HepG2 (cell line): ENCODE results near the gene AUTS2. TPM values are rescaled to one million over a fixed set of nuclear protein-coding genes. Genes with fewer than 3 reads are reported as not detected.

ENCODE experiments used
- ATAC-seq: fragments of 200-7000 bp; cut with Tn5 transposase; 3 replicates; pipeline ENCODE4 v1.9.1; 2020; ENCODE audit warnings: mild to moderate bottlenecking, moderate library complexity
- BruUV-seq: library from RNA; stranded (reverse); fragments of 400-500 nt; replicated peaks from 2 replicates; lab custom pipeline; 2021; lab: Mats Ljungman, UMichigan
- CTCF ChIA-PET: fragments of 300-600 bp; formaldehyde crosslinking; extraction: SDS; loops from one replicate; lab custom pipeline; 2021; ENCODE audit warnings: low total read pairs, inconsistent platforms, low intra/inter-chr PET ratio; lab: Yijun Ruan, JAX
- POLR2A ChIA-PET: fragments of 350-600 bp; sonication (Branson Sonifier 250); formaldehyde crosslinking; loops from one replicate; lab custom pipeline; 2020; ENCODE audit warnings: antibody characterized with exemption, inconsistent platforms; lab: Yijun Ruan, JAX
- DNase-seq: peaks from one replicate; pipeline ENCODE4 v3.0.0-alpha.2; 2015; ENCODE audit warnings: low spot score
- FAIRE-seq: peaks from 3 replicates; lab custom pipeline; 2011; peaks lifted over from hg19 to GRCh38; lab: Jason Lieb, UNC
- H2AFZ ChIP-seq: one replicate; pipeline ENCODE4 v1.6.1; 2011; ENCODE audit warnings: low read length, inconsistent platforms
- H3K27ac ChIP-seq: fragments of 300-600 bp; 3 replicates; pipeline ENCODE4 v1.8.0; 2011; ENCODE audit warnings: mixed run types, mild to moderate bottlenecking, mixed read lengths, low read length, inconsistent platforms; ENCODE audit not compliant: insufficient read depth; ENCODE audit errors: extremely low read length
- H3K27me3 ChIP-seq, 2 experiments: fragments of 200-600 bp in 1 of 2; 2 replicates in 1 of 2; 3 replicates in 1 of 2; pipeline versions ENCODE4 v1.6.0 to v1.8.0; 2011; ENCODE audit warnings: low read length in 2 of 2, mild to moderate bottlenecking in 2 of 2, moderate library complexity in 2 of 2, inconsistent platforms in 1 of 2; ENCODE audit not compliant: insufficient read depth in 2 of 2, control insufficient read depth in 1 of 2
- H3K36me3 ChIP-seq, 2 experiments: fragments of 200-600 bp in 1 of 2; replicated peaks in 1 of 2; 2 replicates in 1 of 2; 3 replicates in 1 of 2; pipeline versions ENCODE4 v1.5.1 to v1.8.0; 2011; ENCODE audit warnings: low read length in 2 of 2, inconsistent platforms in 1 of 2; ENCODE audit not compliant: insufficient read depth in 2 of 2, control insufficient read depth in 1 of 2
- H3K4me1 ChIP-seq: 2 replicates; pipeline ENCODE4 v1.5.1; 2012; ENCODE audit warnings: low read length, inconsistent platforms; ENCODE audit not compliant: insufficient read depth
- H3K4me2 ChIP-seq: 2 replicates; pipeline ENCODE4 v1.6.0; 2011; ENCODE audit warnings: low read depth, low read length, inconsistent platforms
- H3K4me3 ChIP-seq, 3 experiments: fragments of 200-600 bp in 1 of 3; sonication (generic), shearing (Covaris generic) in 1 of 3; replicated peaks in 1 of 3; 2 replicates each; pipeline ENCODE4 v1.5.1; 2011 to 2016; ENCODE audit warnings: low read length in 3 of 3, inconsistent platforms in 2 of 3, low read depth in 2 of 3, mild to moderate bottlenecking in 2 of 3, control low read depth in 1 of 3, mixed read lengths in 1 of 3; ENCODE audit not compliant: insufficient read depth in 1 of 3
- H3K79me2 ChIP-seq: one replicate; pipeline ENCODE4 v1.6.1; 2011; ENCODE audit warnings: low read length, inconsistent platforms; ENCODE audit not compliant: insufficient read depth
- H3K9ac ChIP-seq: 2 replicates; pipeline ENCODE4 v1.6.0; 2011; ENCODE audit warnings: mild to moderate bottlenecking, low read depth, low read length, inconsistent platforms; ENCODE audit not compliant: insufficient read depth
- H3K9me3 ChIP-seq: 2 replicates; pipeline ENCODE4 v1.5.1; 2012; ENCODE audit warnings: mild to moderate bottlenecking, low read length
- H4K20me1 ChIP-seq: 2 replicates; pipeline ENCODE4 v1.6.0; 2011; ENCODE audit warnings: inconsistent platforms, mild to moderate bottlenecking, low read length, moderate library complexity; ENCODE audit not compliant: insufficient read depth
- CCDC6 ChIP-seq: sonication (generic); formaldehyde crosslinking; IDR thresholded peaks from 2 replicates; pipeline ENCODE4 v1.8.1; 2022; ENCODE audit warnings: mild to moderate bottlenecking, missing genetic modification reagents, moderate library complexity
- CEBPB ChIP-seq: IDR thresholded peaks from 2 replicates; pipeline ENCODE4 v1.6.1; 2011; ENCODE audit warnings: low read depth, low read length, improper control_type of control experiment, borderline replicate concordance
- HDAC6 ChIP-seq: fragments of 200-600 bp; sonication (generic); IDR thresholded peaks from 2 replicates; pipeline ENCODE4 v1.7.0; 2017; ENCODE audit warnings: mild to moderate bottlenecking, antibody characterized with exemption, low read length, low read depth
- KDM1A ChIP-seq: IDR thresholded peaks from 2 replicates; pipeline ENCODE4 v1.6.1; 2016; ENCODE audit warnings: missing compliant biosample characterization
- KLF12 ChIP-seq: sonication (generic); formaldehyde crosslinking; IDR thresholded peaks from 2 replicates; pipeline ENCODE4 v1.4.0; 2020; ENCODE audit warnings: missing genetic modification reagents, borderline replicate concordance
- KMT2B ChIP-seq: IDR thresholded peaks from 2 replicates; pipeline ENCODE4 v1.6.1; 2016; ENCODE audit warnings: missing genetic modification reagents, missing compliant biosample characterization
- NONO ChIP-seq, 2 experiments: fragments of 450-650 bp in 1 of 2; sonication (generic) in 1 of 2; formaldehyde crosslinking in 1 of 2; IDR thresholded peaks in 1 of 2; conservative IDR thresholded peaks in 1 of 2; 2 replicates each; pipeline versions ENCODE4 v1.6.1 to v1.8.0; 2017 to 2022; ENCODE audit warnings: mild to moderate bottlenecking in 1 of 2, missing genetic modification reagents in 1 of 2, moderate library complexity in 1 of 2
- PHF5A ChIP-seq: IDR thresholded peaks from one replicate; pipeline ENCODE4 v1.6.1; 2018; ENCODE audit warnings: low read depth, missing genetic modification reagents; ENCODE audit not compliant: unreplicated experiment
- REXO4 ChIP-seq: sonication (generic); formaldehyde crosslinking; IDR thresholded peaks from 2 replicates; pipeline ENCODE4 v1.8.0; 2022; ENCODE audit warnings: missing genetic modification reagents, mild to moderate bottlenecking, borderline replicate concordance
- RFX5 ChIP-seq: IDR thresholded peaks from 2 replicates; pipeline ENCODE4 v1.6.1; 2011; ENCODE audit warnings: low read depth, low read length, improper control_type of control experiment
- SRSF4 ChIP-seq: fragments of 200-400 bp; formaldehyde crosslinking; IDR thresholded peaks from one replicate; pipeline ENCODE4 v1.6.1; 2018; ENCODE audit warnings: mild to moderate bottlenecking, low read depth, low read length, moderate library complexity; ENCODE audit not compliant: poor library complexity, severe bottlenecking
- ZBTB7B ChIP-seq: sonication (generic); formaldehyde crosslinking; IDR thresholded peaks from 2 replicates; pipeline ENCODE4 v1.4.0; 2020; ENCODE audit warnings: missing genetic modification reagents
- ZIK1 ChIP-seq: sonication (generic); formaldehyde crosslinking; IDR thresholded peaks from 2 replicates; pipeline ENCODE4 v1.5.0; 2020; ENCODE audit warnings: mild to moderate bottlenecking, low read depth, missing genetic modification reagents, borderline replicate concordance
- ZNF264 ChIP-seq: sonication (generic); formaldehyde crosslinking; IDR thresholded peaks from 2 replicates; pipeline ENCODE4 v1.4.0; 2020; ENCODE audit warnings: missing genetic modification reagents
- ZNF333 ChIP-seq: sonication (generic); formaldehyde crosslinking; IDR thresholded peaks from 2 replicates; pipeline ENCODE4 v1.4.0; 2020; ENCODE audit warnings: mild to moderate bottlenecking, missing genetic modification reagents, borderline replicate concordance
- WGBS: methylation state at CpG from one replicate; pipeline ENCODE4 v1.1.6; 2017; ENCODE audit warnings: low lambda C conversion rate; 5-methylcytosine and 5-hydroxymethylcytosine counted together
- in situ Hi-C: cut with HindIII; loops from 2 replicates; pipeline ENCODE4 v1.10.0; 2017; ENCODE audit warnings: low pct_unique_long_range_greater_than_20kb; ENCODE audit not compliant: extremely low pct_ligation_motif_present
- intact Hi-C: fragments of 100-400 bp; cut with micrococcal nuclease; formaldehyde crosslinking; loops from one replicate; pipeline ENCODE4 v1.10.0; 2022; ENCODE audit not compliant: unreplicated experiment
- polyA plus RNA-seq, 8 experiments: library from polyadenylated mRNA; depleted of rRNA in 3 of 8; stranded (reverse) in 7 of 8; unstranded in 1 of 8; fragments of >200 nt; fragmentation: Illumina TruSeq in 4 of 8; extraction: Trizol in 4 of 8; gene quantifications; 2 replicates each; pipeline versions ENCODE4 v1.2.1 to v1.2.3, GENCODE V29; 2011 to 2016; ENCODE audit warnings: low read depth in 4 of 8, missing spikeins in 1 of 8, mixed read lengths in 1 of 8; ENCODE audit not compliant: insufficient read depth in 1 of 8
- total RNA-seq, 5 experiments: library from RNA; depleted of rRNA; stranded (reverse); fragments of >200 nt; fragmentation: Illumina TruSeq; extraction: Trizol; gene quantifications; 2 replicates each; pipeline ENCODE4 v1.2.3, GENCODE V29; 2016; ENCODE audit warnings: low read depth in 1 of 5
- TF ChIP-seq, protein P1 (sequence below), 2 experiments: sonication (generic) in 1 of 2; formaldehyde crosslinking in 1 of 2; IDR thresholded peaks; 2 replicates each; pipeline versions ENCODE4 v1.5.1 to v1.6.1; 2011 to 2020; ENCODE audit warnings: borderline replicate concordance in 1 of 2, low read depth in 1 of 2, low read length in 1 of 2, mild to moderate bottlenecking in 1 of 2, missing genetic modification reagents in 1 of 2, moderate library complexity in 1 of 2
- TF ChIP-seq, protein P2 (sequence below): sonication (generic); formaldehyde crosslinking; IDR thresholded peaks from 2 replicates; pipeline ENCODE4 v1.4.0; 2020; ENCODE audit warnings: low read depth, missing genetic modification reagents

AUTS2 gene
- total and polyA plus RNA-seq, 2 of the 13 experiments (the other 11 are each of a cell fraction or from before 2014, with no cell fraction given), result 0.38 TPM; not detected in 1

DNA sequence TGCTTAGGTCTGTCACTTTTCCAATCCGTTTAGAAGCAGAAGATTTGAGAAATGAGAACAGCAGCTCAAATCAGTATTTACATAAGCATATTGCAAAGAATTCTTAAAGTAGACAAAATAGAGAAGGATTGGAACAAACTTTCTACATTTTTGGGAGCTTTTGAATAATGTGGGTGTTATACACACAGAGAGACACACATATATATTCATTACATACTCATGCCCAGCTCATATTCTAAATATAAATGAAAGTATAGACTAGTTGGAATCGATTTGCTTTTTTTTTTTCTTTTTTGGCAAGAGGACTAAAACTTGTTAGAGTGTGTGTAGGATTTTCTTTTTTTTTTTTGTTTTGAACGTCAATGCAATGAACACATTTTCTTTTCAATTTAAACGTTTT is 538.9 kb downstream of the AUTS2 start:
- intact Hi-C loops (no loop called here), in situ Hi-C loops (no loop called here)
- FAIRE-seq, result no peak
- Histone ChIP-seq H3K27me3 (no peaks in the 10 kb centered on the region), H2AFZ (no peak overlapping the region), H3K4me1 (no peaks in the 10 kb centered on the region), H3K4me2 (no peak overlapping the region), H3K9ac (no peak overlapping the region), H3K79me2 (no peaks in the 10 kb centered on the region), H3K36me3 (no peaks in the 10 kb centered on the region), H3K9me3 (no peaks in the 10 kb centered on the region), H3K27ac (no peak overlapping the region), H4K20me1 (no peaks in the 10 kb centered on the region), H3K4me3 (no peak overlapping the region)
- DNase-seq, result no peak
- BruUV-seq, result no TSS peak
- ChIA-PET CTCF (no interaction called here), POLR2A (no interaction called here)
- 3% methylated on average over 4 of the region's 4 CpGs for WGBS
- TF ChIP-seq KLF12 (CRISPR knock-in tag), result no peak
- no peak for TF ChIP-seq SRSF4
- TF ChIP-seq CEBPB, result no peak
- TF ChIP-seq CCDC6 (CRISPR knock-in tag), result no peak
- no peak for TF ChIP-seq ZBTB7B
- TF ChIP-seq ZNF333 (CRISPR knock-in tag), result no peak
- no peak for TF ChIP-seq HDAC6
- TF ChIP-seq RFX5, result no peak
- no peak for TF ChIP-seq ZIK1 (CRISPR knock-in tag)
- no peak for TF ChIP-seq PHF5A (CRISPR knock-in tag)
- no peak for TF ChIP-seq KMT2B
- TF ChIP-seq, protein P1, sequence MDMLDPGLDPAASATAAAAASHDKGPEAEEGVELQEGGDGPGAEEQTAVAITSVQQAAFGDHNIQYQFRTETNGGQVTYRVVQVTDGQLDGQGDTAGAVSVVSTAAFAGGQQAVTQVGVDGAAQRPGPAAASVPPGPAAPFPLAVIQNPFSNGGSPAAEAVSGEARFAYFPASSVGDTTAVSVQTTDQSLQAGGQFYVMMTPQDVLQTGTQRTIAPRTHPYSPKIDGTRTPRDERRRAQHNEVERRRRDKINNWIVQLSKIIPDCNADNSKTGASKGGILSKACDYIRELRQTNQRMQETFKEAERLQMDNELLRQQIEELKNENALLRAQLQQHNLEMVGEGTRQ (IDR thresholded peaks at IDR 0.05; ENCODE audit: low read depth, low read length), result no peak
- TF ChIP-seq, protein P1 (CRISPR knock-in tag; IDR thresholded peaks at IDR 0.05; ENCODE audit: borderline replicate concordance), result no peak
- TF ChIP-seq ZNF264 (CRISPR knock-in tag), result no peak
- no peak for TF ChIP-seq NONO (IDR thresholded peaks at IDR 0.05)
- TF ChIP-seq NONO (CRISPR knock-in tag; conservative IDR thresholded peaks at IDR 0.05), result no peak
- TF ChIP-seq, protein P2, sequence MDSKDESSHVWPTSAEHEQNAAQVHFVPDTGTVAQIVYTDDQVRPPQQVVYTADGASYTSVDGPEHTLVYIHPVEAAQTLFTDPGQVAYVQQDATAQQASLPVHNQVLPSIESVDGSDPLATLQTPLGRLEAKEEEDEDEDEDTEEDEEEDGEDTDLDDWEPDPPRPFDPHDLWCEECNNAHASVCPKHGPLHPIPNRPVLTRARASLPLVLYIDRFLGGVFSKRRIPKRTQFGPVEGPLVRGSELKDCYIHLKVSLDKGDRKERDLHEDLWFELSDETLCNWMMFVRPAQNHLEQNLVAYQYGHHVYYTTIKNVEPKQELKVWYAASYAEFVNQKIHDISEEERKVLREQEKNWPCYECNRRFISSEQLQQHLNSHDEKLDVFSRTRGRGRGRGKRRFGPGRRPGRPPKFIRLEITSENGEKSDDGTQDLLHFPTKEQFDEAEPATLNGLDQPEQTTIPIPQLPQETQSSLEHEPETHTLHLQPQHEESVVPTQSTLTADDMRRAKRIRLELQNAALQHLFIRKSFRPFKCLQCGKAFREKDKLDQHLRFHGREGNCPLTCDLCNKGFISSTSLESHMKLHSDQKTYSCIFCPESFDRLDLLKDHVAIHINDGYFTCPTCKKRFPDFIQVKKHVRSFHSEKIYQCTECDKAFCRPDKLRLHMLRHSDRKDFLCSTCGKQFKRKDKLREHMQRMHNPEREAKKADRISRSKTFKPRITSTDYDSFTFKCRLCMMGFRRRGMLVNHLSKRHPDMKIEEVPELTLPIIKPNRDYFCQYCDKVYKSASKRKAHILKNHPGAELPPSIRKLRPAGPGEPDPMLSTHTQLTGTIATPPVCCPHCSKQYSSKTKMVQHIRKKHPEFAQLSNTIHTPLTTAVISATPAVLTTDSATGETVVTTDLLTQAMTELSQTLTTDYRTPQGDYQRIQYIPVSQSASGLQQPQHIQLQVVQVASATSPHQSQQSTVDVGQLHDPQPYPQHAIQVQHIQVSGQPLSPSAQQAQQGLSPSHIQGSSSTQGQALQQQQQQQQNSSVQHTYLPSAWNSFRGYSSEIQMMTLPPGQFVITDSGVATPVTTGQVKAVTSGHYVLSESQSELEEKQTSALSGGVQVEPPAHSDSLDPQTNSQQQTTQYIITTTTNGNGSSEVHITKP (CRISPR knock-in tag), result no peak
- no peak for TF ChIP-seq REXO4
- TF ChIP-seq KDM1A (CRISPR knock-in tag), result no peak
- ATAC-seq, result no peak
